MCF 10A (cell line): ENCODE measurements around the gene NT5DC2. TPM values are rescaled to one million over a fixed set of nuclear protein-coding genes. Genes with fewer than 3 reads are reported as not detected.

ENCODE experiments used
- BruUV-seq: library from RNA; stranded (reverse); fragments of 400-500 nt; replicated peaks from 2 replicates; lab custom pipeline; 2021; lab: Mats Ljungman, UMichigan
- CTCF ChIA-PET: fragments of 300-600 bp; sonication (Branson Sonifier 250); formaldehyde crosslinking; extraction: SDS; loops from one replicate; lab custom pipeline; 2021; ENCODE audit warnings: antibody characterized with exemption, inconsistent platforms; lab: Yijun Ruan, JAX
- POLR2A ChIA-PET: fragments of 300-600, 350-650 bp; sonication (Branson Sonifier 250); formaldehyde crosslinking; extraction: SDS; loops from one replicate; lab custom pipeline; 2020; ENCODE audit warnings: antibody characterized with exemption, inconsistent platforms; lab: Yijun Ruan, JAX
- DNase-seq: peaks from one replicate; pipeline ENCODE4 v3.0.0-alpha.2; 2018; ENCODE audit not compliant: unreplicated experiment
- H3K27ac Mint-ChIP-seq: one replicate; pipeline ENCODE4 v1.8.0; 2022; ENCODE audit warnings: mild to moderate bottlenecking, low read depth, mixed read lengths; ENCODE audit not compliant: unreplicated experiment
- H3K27me3 Mint-ChIP-seq: one replicate; pipeline ENCODE4 v1.8.0; 2022; ENCODE audit warnings: mixed read lengths; ENCODE audit not compliant: insufficient read depth, unreplicated experiment
- H3K36me3 Mint-ChIP-seq: one replicate; pipeline ENCODE4 v1.8.0; 2022; ENCODE audit warnings: mild to moderate bottlenecking, moderate library complexity, mixed read lengths; ENCODE audit not compliant: insufficient read depth, unreplicated experiment
- H3K4me1 Mint-ChIP-seq: one replicate; pipeline ENCODE4 v1.8.0; 2022; ENCODE audit warnings: mixed read lengths; ENCODE audit not compliant: insufficient read depth, unreplicated experiment
- H3K4me3 Mint-ChIP-seq: one replicate; pipeline ENCODE4 v1.8.0; 2022; ENCODE audit warnings: mild to moderate bottlenecking, moderate library complexity, mixed read lengths; ENCODE audit not compliant: unreplicated experiment
- H3K9me3 Mint-ChIP-seq: one replicate; pipeline ENCODE4 v1.8.0; 2022; ENCODE audit warnings: mixed read lengths; ENCODE audit not compliant: unreplicated experiment
- CTCF ChIP-seq: fragments of 200-600 bp; IDR thresholded peaks from one replicate; pipeline ENCODE4 v1.8.0; 2022; ENCODE audit warnings: antibody characterized with exemption, mild to moderate bottlenecking; ENCODE audit not compliant: unreplicated experiment
- intact Hi-C: fragments of 100-400 bp; cut with micrococcal nuclease; formaldehyde crosslinking; loops from 2 replicates; pipeline ENCODE4 v1.14.1; 2022
- total RNA-seq: library from RNA; stranded (reverse); gene quantifications from 2 replicates; pipeline ENCODE4 v1.2.3, GENCODE V29; 2022

Gene NT5DC2
- total RNA-seq, 1 experiment from 2014 or later, result 28.9 TPM

GRCh38 chr3:52532517-52532837 lies 1.2 kb downstream of the NT5DC2 start:
- peak overlapping the region; percentile 72 for H3K4me3 Mint-ChIP-seq
- H3K4me1 Mint-ChIP-seq, result peaks cover 8% of the 10 kb centered on the region
- POLR2A ChIA-PET, result interaction anchor here (0.6 to 0.9 kb wide), 4 partner anchors 10 to 154 kb away, joined by 3 to 4 read pairs (median 4); no protein-coding TSS in a partner anchor
- H3K9me3 Mint-ChIP-seq, result no peaks in the 10 kb centered on the region
- peak; percentile 15 for DNase-seq
- H3K27me3 Mint-ChIP-seq, result no peaks in the 10 kb centered on the region
- intact Hi-C loops, result loop anchor here (10.0 kb wide), 1 partner anchor 58 kb away; no protein-coding TSS in a partner anchor
- no peak for TF ChIP-seq CTCF
- BruUV-seq, result no TSS peak
- H3K36me3 Mint-ChIP-seq, result peaks cover 8% of the 10 kb centered on the region
- CTCF ChIA-PET, result no interaction called here
- peak overlapping the region; percentile 51 for H3K27ac Mint-ChIP-seq

GRCh38 chr3:52531860-52532516 lies 1.7 kb downstream of the NT5DC2 start:
- ChIA-PET POLR2A (interaction anchor here (0.6 to 0.9 kb wide), 2 partner anchors 10 to 155 kb away, joined by 3 to 4 read pairs; no protein-coding TSS in a partner anchor), CTCF (no interaction called here)
- Mint-ChIP-seq H3K4me3 (peak overlapping the region; percentile 72), H3K4me1 (peaks cover 5% of the 10 kb centered on the region), H3K27ac (no peak overlapping the region), H3K9me3 (no peaks in the 10 kb centered on the region), H3K27me3 (no peaks in the 10 kb centered on the region), H3K36me3 (peaks cover 6% of the 10 kb centered on the region)
- intact Hi-C loops, result loop anchor here (10.0 kb wide), 1 partner anchor 57 kb away; no protein-coding TSS in a partner anchor
- BruUV-seq, result TSS peak; percentile 45
- no peak for TF ChIP-seq CTCF
- DNase-seq, result no peak

DNA sequence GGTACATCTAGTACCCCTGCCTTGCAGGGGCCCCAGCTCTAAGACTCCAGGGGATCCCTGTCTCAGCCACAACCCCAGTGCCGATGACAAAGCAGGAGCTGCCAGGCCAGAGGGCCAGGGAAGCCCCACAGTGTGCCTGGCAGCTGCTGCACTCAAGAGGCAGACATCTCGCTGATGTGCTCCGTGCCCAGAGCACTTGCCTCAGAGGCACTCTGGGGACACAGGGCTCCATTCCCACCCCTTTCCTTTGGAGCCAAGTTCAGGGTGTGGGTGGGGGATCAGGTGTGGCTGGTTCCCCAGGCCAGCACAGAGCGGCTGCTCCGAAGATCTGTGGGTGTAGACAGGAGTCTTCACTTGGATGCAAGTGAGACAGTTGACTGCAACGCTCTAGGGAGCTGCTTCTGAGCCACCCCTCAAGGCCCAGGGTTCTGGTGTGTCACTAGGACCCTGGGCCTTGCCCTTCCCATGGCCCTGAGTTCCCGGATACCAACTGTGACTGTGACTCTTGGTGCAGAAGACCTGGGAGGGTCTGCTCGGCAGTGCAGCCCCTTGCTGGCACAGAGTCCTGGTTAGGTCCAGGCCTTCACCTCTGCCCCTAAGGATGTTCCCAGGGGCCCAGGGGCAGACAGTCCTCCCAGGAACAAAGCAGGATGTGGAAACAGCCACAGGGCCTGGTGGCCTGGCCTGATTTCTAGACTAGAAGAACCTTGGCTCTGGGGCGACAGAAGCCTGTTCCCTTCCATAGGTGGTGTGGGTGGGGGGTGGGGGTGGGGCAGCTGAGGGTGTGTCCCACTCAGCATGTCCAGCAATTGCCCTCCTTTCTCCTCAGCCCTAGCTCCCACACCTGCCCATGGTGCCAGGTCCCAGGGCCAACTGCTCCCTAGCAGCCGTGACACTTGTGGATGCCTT lies 2.5 kb downstream of the NT5DC2 start:
- ChIA-PET CTCF (interaction anchor here (0.6 kb wide), 1 partner anchor 49 kb away, joined by 3 read pairs; no protein-coding TSS in a partner anchor), POLR2A (no interaction called here)
- H3K4me1 Mint-ChIP-seq, result peaks cover 5% of the 10 kb centered on the region
- peaks cover 6% of the 10 kb centered on the region for H3K36me3 Mint-ChIP-seq
- no peak overlapping the region for H3K27ac Mint-ChIP-seq
- no peak overlapping the region for H3K4me3 Mint-ChIP-seq
- no peak for TF ChIP-seq CTCF
- no peaks in the 10 kb centered on the region for H3K27me3 Mint-ChIP-seq
- intact Hi-C loops, result loop anchor here (10.0 kb wide), 1 partner anchor 56 kb away; no protein-coding TSS in a partner anchor
- BruUV-seq, result no TSS peak
- DNase-seq, result no peak
- H3K9me3 Mint-ChIP-seq, result no peaks in the 10 kb centered on the region
